ENCODE data around the gene PIGP.
"Not testable (repeated sequence)": the region's sequence is repeated elsewhere in the genome, so short reads cannot be mapped to it uniquely, and the experiment has no call there.

Gene PIGP

GRCh38 chr21:37044643-37045042 is 28.2 kb downstream of the PIGP start:
- no peak for DNase-seq (ENCODE audit: low spot score)

GRCh38 chr21:37043818-37044217 is 29.1 kb downstream of the PIGP start:
- DNase-seq (ENCODE audit: low spot score), result no peak

GRCh38 chr21:37041706-37042271 is 31.1 kb downstream of the PIGP start:
- DNase-seq (ENCODE audit: low spot score), result no peak

- DNase-seq (ENCODE audit: low spot score), result no peak
Measured at GRCh38 chr21:37040212-37040611, 32.7 kb downstream of the PIGP start.

GRCh38 chr21:37039411-37040075 is 33.3 kb downstream of the PIGP start:
- no peak for DNase-seq (ENCODE audit: low spot score)

GRCh38 chr21:37036177-37036576 is 36.7 kb downstream of the PIGP start:
- DNase-seq (ENCODE audit: low spot score), result no peak

- not testable (repeated sequence) for DNase-seq (ENCODE audit: low spot score)
Measured at GRCh38 chr21:37034394-37034793, 38.5 kb downstream of the PIGP start.

- no peak for DNase-seq (ENCODE audit: low spot score)
Measured at GRCh38 chr21:37032877-37033471, 39.9 kb downstream of the PIGP start.

GRCh38 chr21:37032293-37032692 is 40.6 kb downstream of the PIGP start:
- DNase-seq (ENCODE audit: low spot score), result no peak

- DNase-seq (ENCODE audit: low spot score), result no peak
Measured at GRCh38 chr21:37030864-37031263, 42.0 kb downstream of the PIGP start.

- DNase-seq (ENCODE audit: low spot score), result no peak
Measured at GRCh38 chr21:37028570-37028969, 44.3 kb downstream of the PIGP start.

- DNase-seq (ENCODE audit: low spot score), result no peak
Measured at GRCh38 chr21:37026499-37026898, 46.4 kb downstream of the PIGP start.

GRCh38 chr21:37017951-37018679 is 54.8 kb downstream of the PIGP start:
- DNase-seq (ENCODE audit: low spot score), result no peak
